NT2/D1 (cell line): ENCODE results near the gene ADAM8.

Experiments
- SUZ12 ChIP-seq: IDR thresholded peaks from 2 replicates; pipeline ENCODE4 v1.6.1; 2011; ENCODE audit not compliant: insufficient read length, insufficient read depth; ENCODE audit errors: extremely low read depth
- YY1 ChIP-seq: IDR thresholded peaks from 2 replicates; pipeline ENCODE4 v1.6.1; 2011; ENCODE audit not compliant: insufficient read length, insufficient read depth
- ZNF274 ChIP-seq: IDR thresholded peaks from 2 replicates; pipeline ENCODE4 v1.6.1; 2011; ENCODE audit warnings: mild to moderate bottlenecking, low read depth, low read length

- TF ChIP-seq SUZ12 (no peak), YY1 (no peak), ZNF274 (no peak)
Observed at GRCh38 chr10:133257489-133258065, 19.1 kb downstream of the ADAM8 start.
